Dermis microvascular lymphatic vessel endothelial cell (primary cell): ENCODE results near the gene PTPN11. TPM values are rescaled to one million over a fixed set of nuclear protein-coding genes. Genes with fewer than 3 reads are reported as not detected.
A peak's percentile ranks its signal among the peaks of the same experiment; 100 is the strongest.
"Not testable (repeated sequence)": the region's sequence is repeated elsewhere in the genome, so short reads cannot be mapped to it uniquely, and the experiment has no call there.

Experiments used
- DNase-seq, 2 donors: peaks; one replicate each; pipeline versions ENCODE4 v3.0.0 to v3.0.0-alpha.2; 2010; ENCODE audit warnings: low read depth in 2 of 2
- total RNA-seq: library from RNA; depleted of rRNA; stranded (reverse); fragments of >200 nt; gene quantifications from 2 replicates; pipeline ENCODE4 v1.2.1, GENCODE V29; 2014

PTPN11 gene
- total RNA-seq, 1 donor from 2014 or later, result 60.1 TPM

DNA sequence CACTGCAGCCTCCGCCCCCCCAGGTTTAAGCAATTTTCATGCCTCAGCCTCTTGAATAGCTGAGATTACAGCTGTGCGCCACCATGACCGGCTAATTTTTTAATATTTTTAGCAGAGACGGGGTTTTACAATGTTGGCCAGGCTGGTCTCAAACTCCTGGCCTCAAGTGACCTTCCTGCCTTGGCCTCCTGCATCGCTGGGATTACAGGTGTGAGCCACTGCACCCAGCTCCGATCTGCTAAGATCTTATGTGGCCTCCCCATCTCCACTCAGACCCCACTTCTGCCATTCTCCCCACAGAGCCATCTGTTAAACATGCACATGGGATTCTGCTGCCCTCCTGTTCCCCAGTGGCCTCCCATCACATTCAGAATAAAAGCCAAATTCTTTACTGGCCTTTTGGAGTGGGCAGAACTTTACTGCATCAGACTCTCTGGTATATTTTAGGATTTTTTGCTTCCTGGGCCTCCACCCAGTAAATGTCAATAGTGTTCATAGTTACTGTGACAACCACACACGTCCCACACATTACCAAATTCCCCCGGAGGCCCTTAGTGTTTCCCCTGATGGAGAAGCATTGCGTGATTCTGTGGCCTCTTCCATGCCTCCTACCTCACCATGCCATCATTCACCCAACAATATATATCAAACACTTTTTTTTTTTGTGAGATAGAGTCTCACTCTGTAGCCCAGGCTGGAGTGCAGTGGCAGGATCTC is 96.3 kb downstream of the PTPN11 start:
- no peak for DNase-seq

DNA sequence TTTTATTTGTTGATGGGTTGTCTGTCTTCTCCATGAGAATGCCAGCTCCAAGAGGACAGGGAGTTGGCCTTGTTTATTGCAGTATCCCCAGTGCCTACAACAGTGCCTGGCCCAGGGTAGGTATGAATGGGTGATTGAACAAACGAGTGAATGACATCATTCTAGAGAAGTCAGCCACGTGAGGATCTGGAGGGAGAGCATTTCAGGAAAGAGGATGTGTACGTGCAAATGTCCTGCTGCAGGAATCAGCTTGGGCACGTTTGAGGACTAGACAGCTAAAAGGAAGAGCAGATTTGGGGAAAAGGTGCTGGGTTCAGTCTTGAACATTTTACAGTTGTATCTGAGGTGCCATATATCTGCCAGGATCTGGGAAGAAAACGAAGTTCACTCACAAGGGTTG is 97.1 kb downstream of the PTPN11 start:
- no peak for DNase-seq

DNA sequence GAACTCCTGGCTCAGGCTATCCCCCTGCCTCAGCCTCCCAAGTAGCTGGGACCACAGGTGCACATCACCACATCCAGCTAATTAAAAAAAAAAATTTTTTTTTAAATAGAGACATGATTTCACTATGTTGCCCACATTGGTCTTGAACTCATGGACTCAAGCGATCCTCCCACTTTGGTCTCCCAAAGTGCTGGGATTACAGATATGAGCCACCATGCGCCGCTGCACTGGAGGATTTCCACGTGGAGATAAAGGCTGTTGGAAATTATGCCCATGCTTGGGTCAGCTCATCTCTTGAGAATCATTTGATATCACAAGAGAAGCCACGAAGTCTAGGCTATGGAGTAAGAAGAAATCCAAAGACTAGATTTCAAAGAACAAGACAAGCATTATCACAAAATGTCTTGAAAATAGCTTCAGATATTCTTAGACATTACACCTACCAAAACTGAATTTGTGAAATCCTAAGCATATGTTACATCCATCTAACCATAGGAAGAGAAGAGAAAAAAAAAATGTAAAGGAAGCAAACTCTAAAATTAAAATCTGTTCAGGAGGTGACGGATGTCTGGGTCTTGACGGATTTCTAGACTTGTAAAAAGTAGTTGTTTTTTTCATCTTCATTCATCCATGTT is 99.1 kb downstream of the PTPN11 start:
- no peak for DNase-seq

DNA sequence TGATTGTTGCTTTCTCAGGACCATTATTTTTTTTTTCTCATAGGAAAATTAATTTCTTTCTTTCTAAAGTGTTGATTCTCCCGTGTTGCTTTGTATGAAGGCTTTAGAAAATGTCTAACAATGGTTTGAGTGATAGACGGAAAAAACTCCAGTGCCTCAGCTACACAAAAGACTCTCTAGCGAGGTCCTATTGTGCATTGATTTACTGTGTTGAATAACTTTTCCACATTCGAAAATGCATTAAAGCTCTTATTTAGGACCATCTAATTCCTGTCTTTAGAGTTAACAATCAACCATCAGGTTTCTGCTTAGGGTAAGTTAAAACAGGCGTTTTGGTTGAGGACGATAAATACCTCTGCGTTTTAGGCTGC is 99.6 kb downstream of the PTPN11 start:
- DNase-seq, result no peak

DNA sequence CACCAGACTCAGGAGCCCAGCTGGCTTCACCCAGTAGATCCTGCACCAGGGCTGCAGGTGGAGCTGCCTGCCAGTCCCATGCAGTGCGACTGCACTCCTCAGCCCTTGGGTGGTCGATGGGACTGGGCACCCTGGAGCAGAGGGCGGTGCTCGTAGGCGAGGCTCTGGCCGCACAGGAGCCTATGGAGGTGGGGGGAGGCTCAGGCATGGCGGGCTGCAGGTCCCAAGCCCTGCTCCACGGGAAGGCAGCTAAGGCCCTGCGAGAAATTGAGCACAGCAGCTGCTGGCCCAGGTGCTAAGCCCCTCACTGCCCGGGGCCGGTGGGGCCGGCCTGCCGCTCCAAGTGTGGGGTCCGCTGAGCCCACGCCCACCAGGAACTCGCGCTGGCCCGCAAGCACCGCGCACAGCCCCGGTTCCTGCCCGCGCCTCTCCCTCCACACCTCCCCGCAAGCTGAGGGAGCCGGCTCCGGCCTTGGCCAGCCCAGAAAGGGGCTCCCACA is 101.1 kb downstream of the PTPN11 start:
- not testable (repeated sequence) for DNase-seq

DNA sequence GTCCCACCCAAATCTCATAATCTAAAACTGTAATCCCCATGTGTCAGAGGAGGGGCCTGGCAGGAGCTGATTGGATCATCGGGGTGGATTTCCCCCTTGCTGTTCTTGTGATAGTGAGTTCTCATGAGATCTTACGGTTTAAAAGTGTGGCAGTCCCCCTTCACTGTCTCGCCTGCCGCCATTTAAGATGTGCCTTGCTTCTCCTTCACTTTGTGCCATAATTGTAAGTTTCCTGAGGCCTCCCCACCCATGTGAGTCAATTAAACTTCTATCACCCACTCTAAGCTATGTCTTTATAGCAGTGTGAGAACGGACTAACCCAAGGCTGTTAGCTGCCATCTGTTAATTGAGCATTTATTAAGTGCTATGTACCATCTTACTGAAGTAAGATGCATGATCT is 105.1 kb downstream of the PTPN11 start:
- DNase-seq, result no peak

DNA sequence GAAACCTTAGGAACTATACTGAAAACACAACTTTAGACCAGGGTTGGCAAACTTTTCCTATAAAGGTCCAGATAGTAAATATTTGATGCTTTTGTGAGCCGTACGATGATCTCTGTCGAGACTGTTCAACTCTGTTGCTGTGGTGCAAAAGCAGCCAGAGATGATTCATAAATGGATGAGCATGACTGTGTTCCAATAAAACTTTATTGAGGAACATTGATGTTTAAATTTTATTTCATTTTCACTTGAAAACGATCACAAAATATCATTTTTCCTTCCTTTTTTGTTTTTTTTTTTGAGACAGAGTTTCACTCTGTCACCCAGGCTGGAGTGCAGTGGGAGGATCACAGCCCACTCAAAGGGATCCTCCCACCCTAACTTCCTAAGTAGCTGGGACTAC is 105.5 kb downstream of the PTPN11 start:
- no peak for DNase-seq

DNA sequence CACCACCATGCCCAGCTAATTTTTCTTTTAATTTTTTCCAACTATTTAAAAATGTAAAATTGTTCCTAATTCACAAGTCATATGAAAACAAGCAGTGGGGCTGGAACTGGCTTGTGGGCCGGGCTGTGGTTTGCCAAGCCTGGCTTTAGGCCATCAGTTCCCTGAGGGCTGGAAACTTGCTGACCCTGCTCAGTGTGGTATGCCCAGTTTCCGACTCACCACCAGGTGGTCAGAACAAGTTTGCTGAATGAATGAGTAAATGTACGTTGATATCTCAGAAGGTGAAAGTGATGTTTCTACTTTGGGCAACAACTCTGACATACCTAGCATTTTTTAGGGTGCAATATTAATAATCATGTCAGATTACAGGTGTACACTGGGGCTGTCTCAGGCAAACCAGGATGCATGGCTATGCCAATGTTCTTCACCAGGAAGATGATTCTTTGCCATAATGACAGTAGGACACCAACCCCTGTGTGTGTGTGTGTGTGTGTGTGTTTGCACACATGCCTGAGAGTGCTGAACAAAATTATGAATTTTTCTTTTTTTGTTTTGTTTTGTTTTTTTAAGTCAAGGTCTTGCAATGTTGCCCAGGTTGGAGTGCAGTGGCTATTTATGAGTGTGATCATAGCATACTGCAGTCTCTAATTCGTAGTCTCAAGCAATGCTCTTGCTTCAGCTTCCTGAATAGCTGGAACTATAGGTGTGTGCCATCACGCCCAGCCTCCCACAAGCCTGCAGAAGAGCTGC is 106.1 kb downstream of the PTPN11 start:
- DNase-seq, result peak; percentile 5 to 30

DNA sequence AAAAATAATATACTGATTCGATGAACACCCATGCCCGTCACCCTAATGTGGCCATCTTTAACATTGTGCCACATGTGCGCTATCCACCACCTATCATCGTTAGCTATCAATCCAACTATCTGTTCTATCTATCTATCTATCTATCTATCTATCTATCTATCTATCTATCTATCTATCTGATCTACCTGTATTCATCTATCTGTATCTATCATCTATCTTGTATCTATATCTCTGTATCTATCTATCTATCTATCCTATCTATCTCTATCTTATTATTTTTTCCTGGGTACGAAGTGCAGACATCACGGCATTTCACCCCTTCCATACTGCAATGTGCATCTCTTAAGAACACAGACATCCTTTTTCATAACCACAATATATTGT is 106.7 kb downstream of the PTPN11 start:
- no peak for DNase-seq

DNA sequence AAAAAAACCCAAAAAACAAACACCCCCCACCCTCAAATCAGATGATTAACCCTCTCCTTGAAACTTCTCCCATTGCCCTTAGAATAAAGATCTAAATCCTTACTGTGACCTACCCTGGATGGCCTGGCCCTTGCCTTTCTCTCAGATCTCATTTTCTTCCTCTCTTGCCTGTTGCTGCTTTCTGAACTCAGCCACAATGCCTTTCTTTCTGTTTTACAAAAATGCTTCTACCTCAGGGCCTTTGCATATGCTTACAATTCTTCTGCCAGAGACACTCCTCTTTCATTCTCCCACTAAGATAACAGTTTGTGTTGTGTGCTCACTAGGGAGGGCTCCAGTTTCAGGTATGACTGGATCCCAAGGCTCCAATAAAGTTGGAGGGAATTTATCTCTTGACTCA is 108.3 kb downstream of the PTPN11 start:
- no peak for DNase-seq

DNA sequence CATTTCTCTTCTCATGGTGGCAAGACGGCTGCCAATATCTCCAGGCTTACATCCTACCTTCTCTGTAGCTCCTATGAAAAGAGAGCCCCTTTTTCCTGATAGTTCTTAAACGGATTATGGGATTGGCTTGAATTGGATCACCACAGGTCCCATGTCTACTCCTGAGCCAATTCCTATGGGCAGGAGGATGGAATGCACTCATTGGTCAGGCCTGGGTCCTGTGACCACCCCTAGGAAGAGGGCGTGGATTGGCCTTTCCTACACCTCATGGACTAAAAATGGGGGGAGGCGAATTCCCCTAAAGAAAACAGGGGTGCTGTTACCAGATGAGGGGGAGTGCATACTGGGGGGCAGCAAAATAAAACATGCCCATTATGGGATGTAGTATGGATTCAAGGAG is 108.8 kb downstream of the PTPN11 start:
- no peak for DNase-seq

DNA sequence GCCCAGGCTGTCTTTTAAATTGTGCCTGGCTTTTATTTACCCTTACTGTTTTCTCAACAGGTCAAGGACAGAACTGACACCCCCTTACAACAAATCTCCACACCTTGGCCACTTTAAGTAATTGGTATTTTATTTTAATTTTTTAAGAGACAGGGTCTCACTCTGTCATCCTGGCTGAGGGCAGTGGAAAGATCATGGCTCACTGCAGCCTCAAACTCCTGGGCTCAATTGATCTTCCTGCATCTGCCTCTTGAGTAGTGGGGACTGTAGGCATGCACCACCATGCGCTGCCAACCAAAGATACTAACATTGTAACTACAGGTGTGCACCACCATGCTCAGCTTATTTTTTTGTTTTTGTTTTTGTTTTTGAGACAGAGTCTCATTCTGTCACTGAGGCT is 109.8 kb downstream of the PTPN11 start:
- no peak for DNase-seq

DNA sequence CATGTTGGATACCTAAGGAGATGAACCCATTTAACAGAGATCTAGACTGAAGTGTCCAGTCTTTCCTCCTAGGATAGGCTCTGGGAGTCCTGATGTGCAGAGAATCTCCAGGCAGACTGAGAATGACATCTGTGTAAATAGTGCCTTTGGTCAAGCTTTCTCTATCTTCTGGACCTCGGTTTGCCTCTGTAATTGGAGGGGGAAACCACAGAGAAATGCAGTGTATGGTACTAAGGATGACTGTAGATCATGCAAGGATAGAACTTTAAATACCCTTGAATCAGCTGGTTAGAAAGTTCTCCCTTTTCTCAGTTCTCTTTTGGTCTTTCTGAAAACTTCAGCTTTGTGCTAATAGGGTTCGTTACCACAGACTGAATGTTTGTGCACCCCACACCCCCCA is 112.2 kb downstream of the PTPN11 start:
- DNase-seq, result no peak

DNA sequence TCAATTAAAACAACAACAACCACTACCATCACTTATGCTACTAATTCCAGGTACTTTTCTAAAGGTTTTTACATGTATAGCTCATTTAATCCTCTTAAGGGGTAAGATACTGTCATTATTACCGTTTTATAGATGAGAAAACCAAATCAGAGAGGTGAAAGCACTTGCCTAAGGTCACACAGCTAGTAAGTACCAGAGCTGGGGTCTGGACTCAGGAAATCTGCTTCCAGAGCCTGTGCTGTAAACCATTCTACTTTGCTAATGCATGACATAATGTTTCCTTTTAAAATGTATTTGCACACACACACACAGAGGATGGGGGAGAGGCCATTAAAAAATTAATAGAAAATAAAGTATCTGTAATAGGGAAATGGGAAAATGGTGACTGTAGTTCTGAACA is 113.4 kb downstream of the PTPN11 start:
- no peak for DNase-seq

DNA sequence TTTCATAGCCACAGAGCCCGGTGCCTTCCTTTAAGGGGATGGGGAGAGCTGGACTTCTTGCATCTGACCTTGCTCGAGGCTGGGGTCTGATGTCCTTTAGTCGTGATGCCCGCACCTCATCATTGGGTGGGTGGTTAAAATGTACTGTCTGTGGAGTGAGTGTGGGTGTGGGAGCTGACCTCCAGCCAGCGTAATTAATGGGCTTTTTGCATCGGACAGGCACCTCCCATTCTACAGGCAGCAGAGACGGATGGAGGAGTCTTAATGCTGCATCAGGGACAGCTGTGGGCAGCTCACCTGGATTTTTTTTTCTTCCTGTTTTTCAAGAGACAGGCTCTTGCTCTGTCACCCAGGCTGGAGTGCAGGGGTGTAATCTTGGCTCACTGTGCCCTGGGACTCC is 114.8 kb downstream of the PTPN11 start:
- DNase-seq, result no peak

DNA sequence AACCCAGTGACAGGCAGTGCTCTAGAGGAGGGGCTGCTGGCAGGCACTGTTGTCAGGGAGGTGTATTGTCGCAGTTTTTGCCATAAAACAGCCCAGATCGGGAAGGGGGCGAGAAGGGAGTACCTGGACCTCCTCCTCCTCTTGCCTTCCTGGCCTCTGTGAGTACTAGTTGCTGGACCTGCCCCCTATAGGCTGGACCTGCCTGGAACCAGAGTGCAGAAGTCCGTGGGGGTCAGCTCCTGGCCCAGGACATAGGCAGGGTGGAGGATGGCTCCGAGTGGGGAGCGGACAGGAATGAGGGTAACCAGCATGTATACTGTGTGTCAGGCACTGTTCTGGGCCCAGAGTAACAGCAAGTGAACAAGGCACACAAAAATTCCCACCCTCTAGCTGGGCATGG is 116.3 kb downstream of the PTPN11 start:
- no peak for DNase-seq

DNA sequence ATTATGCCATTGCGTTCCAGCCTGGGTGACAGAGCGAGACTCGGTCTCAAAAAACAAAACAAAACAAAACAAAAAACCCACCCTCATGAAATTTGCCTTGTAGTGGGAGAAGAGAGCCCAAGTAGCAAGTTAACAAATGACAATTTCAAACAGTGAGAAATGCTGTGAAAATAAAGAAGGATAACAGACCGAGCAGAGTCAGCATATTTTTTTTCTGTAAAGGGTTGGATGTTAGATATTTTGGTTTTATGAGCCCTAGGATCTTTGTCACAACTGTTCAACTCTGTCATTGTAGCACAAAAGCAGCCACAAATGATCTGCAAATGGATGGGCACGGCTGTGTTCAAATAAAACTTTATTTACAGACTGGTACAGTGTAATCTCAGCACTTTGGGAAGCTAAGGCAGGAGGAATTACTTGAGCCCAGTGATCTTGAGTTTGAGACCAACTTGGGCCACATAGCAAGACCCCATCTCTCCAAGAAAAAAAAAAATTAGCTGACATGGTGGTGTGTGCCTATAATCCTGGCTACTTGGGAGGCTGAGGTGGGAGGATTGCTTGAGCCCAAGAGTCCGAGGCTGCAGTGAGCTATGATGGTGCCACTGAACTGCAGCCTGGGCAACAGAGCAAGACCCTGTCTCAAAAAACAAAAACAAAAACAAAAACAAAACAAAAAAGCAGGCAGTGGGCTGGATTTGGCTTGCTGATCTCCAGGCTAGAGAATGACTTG is 117.1 kb downstream of the PTPN11 start:
- no peak for DNase-seq

DNA sequence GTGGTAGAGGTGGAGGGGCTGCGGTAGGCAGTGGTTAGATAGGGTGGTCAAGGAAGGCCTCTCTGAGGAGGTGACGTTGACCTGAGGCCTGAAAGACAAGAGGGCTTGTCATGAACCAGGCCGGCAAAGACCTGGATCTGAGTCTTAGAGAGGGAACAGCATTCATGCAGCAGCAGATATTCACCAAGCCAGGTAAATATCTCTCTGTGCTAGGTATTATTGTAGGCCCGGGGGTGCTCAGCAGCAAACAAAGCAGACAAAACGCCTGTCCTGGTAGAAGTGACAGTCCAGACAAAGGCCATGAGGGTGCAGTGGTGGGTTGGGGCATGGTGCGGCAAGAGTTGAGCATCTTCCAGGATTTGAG is 117.6 kb downstream of the PTPN11 start:
- no peak for DNase-seq

DNA sequence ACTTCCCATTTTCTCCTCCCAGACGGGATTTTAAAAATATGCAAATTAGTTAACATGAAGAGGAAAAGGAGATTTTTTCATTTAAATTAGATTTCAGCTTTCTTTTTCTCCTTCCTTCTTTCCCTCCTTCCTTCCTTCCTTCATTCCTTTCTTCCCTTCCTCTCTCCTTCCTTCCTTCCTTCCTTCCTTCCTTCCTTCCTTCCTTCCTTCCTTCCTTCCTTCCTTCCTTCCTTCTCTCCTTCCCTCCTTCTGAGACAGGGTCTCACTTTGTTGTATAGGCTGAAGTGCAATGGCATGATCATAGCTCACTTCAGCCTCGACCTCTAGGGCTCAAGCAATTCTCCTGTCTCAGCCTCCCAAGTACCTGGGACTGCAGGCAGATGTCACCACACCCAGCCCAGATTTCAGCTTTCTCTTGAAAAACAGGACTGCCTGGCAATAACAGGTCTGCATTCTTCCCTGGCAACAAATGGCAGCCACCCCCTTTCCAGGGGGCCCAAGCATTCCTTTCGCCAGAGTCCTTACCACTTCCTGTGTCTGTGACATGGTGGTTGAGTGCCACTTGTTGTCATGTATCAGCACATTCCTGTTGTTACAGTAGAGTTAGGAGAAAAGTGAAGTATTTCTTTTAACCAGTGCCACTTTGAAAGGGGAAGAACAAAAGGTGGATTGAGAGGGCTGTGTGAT is 119.1 kb downstream of the PTPN11 start:
- DNase-seq, result no peak

DNA sequence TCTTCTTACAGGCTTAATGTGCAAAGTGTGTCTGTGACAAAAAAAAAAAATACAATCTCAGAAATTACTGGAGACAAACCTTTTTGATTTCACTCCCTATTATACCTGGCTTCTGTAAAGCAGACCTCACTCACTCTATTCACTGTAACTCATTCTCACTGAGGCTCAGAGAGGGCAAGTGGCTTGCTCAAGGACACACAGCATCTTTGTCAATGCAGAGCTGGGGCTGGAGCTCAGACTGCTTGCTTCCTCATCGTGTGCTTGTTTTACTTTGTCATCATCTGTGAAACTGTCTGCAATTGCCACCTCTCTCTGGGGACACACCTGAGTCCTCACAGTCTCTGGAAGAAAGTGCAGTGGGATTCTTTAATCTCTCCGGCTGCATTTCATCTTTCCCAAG is 120.0 kb downstream of the PTPN11 start:
- DNase-seq, result no peak

DNA sequence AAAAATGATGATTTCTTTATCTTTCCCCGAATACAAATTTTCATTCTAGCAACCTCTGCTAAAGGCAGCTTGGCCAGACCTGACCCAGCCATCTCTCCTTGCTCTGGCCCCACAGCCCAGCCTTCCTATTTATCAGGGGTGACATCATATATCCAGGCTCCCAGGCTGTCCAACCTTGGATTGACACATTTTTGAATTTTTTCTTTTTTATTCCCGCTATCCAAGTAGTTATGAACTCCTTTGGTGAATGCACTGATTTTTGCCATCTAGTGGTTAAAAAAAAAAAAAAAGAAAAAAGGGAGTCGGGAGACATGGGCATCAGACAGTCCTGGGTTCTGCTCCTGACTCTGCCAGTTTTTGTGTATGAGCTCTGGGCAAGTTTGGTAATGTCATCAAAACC is 120.5 kb downstream of the PTPN11 start:
- DNase-seq, result no peak

DNA sequence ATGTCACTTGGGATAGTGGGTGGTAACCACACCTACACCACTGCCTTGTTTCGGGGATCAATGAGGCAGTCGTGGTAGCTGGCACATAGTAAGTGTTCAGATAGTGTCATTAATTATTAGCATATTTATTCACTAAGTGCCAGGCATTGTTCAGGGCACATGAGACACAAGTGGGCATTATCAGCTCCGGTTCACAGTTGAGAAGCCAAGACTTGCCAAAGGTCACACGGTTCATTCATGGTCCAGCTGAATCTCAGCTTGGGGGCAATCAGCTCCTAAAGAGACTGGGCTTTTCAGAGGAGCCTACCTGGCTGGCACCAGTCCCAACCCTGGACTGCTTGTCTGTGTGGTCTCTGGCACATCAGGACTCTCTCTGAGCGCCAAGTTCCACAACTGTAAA is 121.3 kb downstream of the PTPN11 start:
- no peak for DNase-seq
